Measurements from ENCODE around the gene TMEM132D. TPM values are rescaled to one million over a fixed set of nuclear protein-coding genes. Genes with fewer than 3 reads are reported as not detected.

Gene TMEM132D
- polyA plus RNA-seq, 1 donor from 2014 or later = 1.3 TPM

GRCh38 chr12:129103231-129103630 is 800.6 kb downstream of the TMEM132D start:
- no peak overlapping the region for H3K4me3 ChIP-seq (ENCODE audit: low read length)
- H3K79me2 ChIP-seq (replicated peaks; ENCODE audit: insufficient read depth, low read length) = no peaks in the 10 kb centered on the region
- H3K27ac ChIP-seq (ENCODE audit: low read length) = peak overlapping the region; percentile 88
- no peaks in the 10 kb centered on the region for H3K27me3 ChIP-seq (ENCODE audit: insufficient read depth, low read depth, low read length)
- no peak overlapping the region for H3K4me2 ChIP-seq (ENCODE audit: low read length)
- H2AFZ ChIP-seq (ENCODE audit: low read depth, low read length) = no peak overlapping the region
- no peaks in the 10 kb centered on the region for H3K9me3 ChIP-seq (ENCODE audit: low read length)
- H3K9me2 ChIP-seq (ENCODE audit: insufficient read depth, low read length) = no peaks in the 10 kb centered on the region
- H3K36me3 ChIP-seq (ENCODE audit: insufficient read depth, low read length) = no peaks in the 10 kb centered on the region
- no peak overlapping the region for H3K9ac ChIP-seq (ENCODE audit: low read length)
- TF ChIP-seq REST (IDR thresholded peaks at IDR 0.05; ENCODE audit: borderline replicate concordance) (no peak), CTCF (IDR thresholded peaks at IDR 0.05; ENCODE audit: poor library complexity, severe bottlenecking) (no peak), RAD21 (conservative IDR thresholded peaks at IDR 0.05) (no peak), SMC3 (conservative IDR thresholded peaks at IDR 0.05; ENCODE audit: poor library complexity) (no peak), EP300 (conservative IDR thresholded peaks at IDR 0.05; ENCODE audit: poor library complexity, severe bottlenecking) (no peak), TAF1 (IDR thresholded peaks at IDR 0.05; ENCODE audit: low read depth) (no peak), POLR2AphosphoS5 (IDR thresholded peaks at IDR 0.05) (no peak), MXI1 (conservative IDR thresholded peaks at IDR 0.05; ENCODE audit: poor library complexity, severe bottlenecking) (no peak), EZH2 (IDR thresholded peaks at IDR 0.05; ENCODE audit: borderline replicate concordance, insufficient read depth, low read length, poor library complexity, severe bottlenecking) (no peak)
- H3F3A ChIP-seq (ENCODE audit: insufficient read depth, low read length, poor library complexity, severe bottlenecking) = no peaks in the 10 kb centered on the region
- no peaks in the 10 kb centered on the region for H4K20me1 ChIP-seq (ENCODE audit: insufficient read depth)

GRCh38 chr12:129102233-129102632 is 801.6 kb downstream of the TMEM132D start:
- TF ChIP-seq EP300 (conservative IDR thresholded peaks at IDR 0.05; ENCODE audit: poor library complexity, severe bottlenecking) (no peak), POLR2AphosphoS5 (IDR thresholded peaks at IDR 0.05) (peak; percentile 37), RAD21 (conservative IDR thresholded peaks at IDR 0.05) (no peak), SMC3 (conservative IDR thresholded peaks at IDR 0.05; ENCODE audit: poor library complexity) (no peak), REST (IDR thresholded peaks at IDR 0.05; ENCODE audit: borderline replicate concordance) (no peak), MXI1 (conservative IDR thresholded peaks at IDR 0.05; ENCODE audit: poor library complexity, severe bottlenecking) (no peak), EZH2 (IDR thresholded peaks at IDR 0.05; ENCODE audit: borderline replicate concordance, insufficient read depth, low read length, poor library complexity, severe bottlenecking) (no peak)
- H3K9ac ChIP-seq (ENCODE audit: low read length) = peak overlapping the region; percentile 55
- no peaks in the 10 kb centered on the region for H3K9me2 ChIP-seq (ENCODE audit: insufficient read depth, low read length)
- H4K20me1 ChIP-seq (ENCODE audit: insufficient read depth) = no peaks in the 10 kb centered on the region
- peak overlapping the region; percentile 88 for H3K27ac ChIP-seq (ENCODE audit: low read length)
- H3K4me2 ChIP-seq (ENCODE audit: low read length) = no peak overlapping the region
- no peaks in the 10 kb centered on the region for H3F3A ChIP-seq (ENCODE audit: insufficient read depth, low read length, poor library complexity, severe bottlenecking)
- peak overlapping the region; percentile 0 for H3K4me3 ChIP-seq (ENCODE audit: low read length)
- no peaks in the 10 kb centered on the region for H3K9me3 ChIP-seq (ENCODE audit: low read length)
- no peaks in the 10 kb centered on the region for H3K36me3 ChIP-seq (ENCODE audit: insufficient read depth, low read length)
- H3K79me2 ChIP-seq (replicated peaks; ENCODE audit: insufficient read depth, low read length) = no peaks in the 10 kb centered on the region
- no peaks in the 10 kb centered on the region for H3K27me3 ChIP-seq (ENCODE audit: insufficient read depth, low read depth, low read length)
- H2AFZ ChIP-seq (ENCODE audit: low read depth, low read length) = peak overlapping the region; percentile 47

All from neural cell (in vitro differentiated cells).